NB4 (cell line): Measurements from ENCODE around the gene ASNSD1.

ENCODE experiments used
- CTCF ChIP-seq: IDR thresholded peaks from one replicate; pipeline ENCODE4 v1.5.1; 2012; ENCODE audit warnings: low read depth, low read length
- POLR2A ChIP-seq: IDR thresholded peaks from 2 replicates; pipeline ENCODE4 v1.6.1; 2011; ENCODE audit warnings: mild to moderate bottlenecking; ENCODE audit not compliant: insufficient read length; ENCODE audit errors: extremely low read depth

GRCh38 chr2:189654641-189655040 is 6.6 kb upstream of the ASNSD1 start:
- no peak for TF ChIP-seq CTCF
- TF ChIP-seq POLR2A: no peak
